SK-N-SH (cell line): ENCODE measurements around the gene EEF2. TPM values are rescaled to one million over a fixed set of nuclear protein-coding genes. Genes with fewer than 3 reads are reported as not detected.

Experiments used
- CTCF ChIA-PET: fragments of 300-600, 350-600 bp; formaldehyde crosslinking; extraction: SDS; loops from one replicate; lab custom pipeline; 2021; lab: Yijun Ruan, JAX
- POLR2A ChIA-PET: fragments of 350-600 bp; sonication (Branson Sonifier 250); formaldehyde crosslinking; extraction: SDS; loops from one replicate; lab custom pipeline; 2020; ENCODE audit warnings: antibody characterized with exemption, inconsistent platforms; lab: Yijun Ruan, JAX
- DNase-seq: peaks from one replicate; pipeline ENCODE4 v3.0.0; 2012
- H2AFZ ChIP-seq: fragments of 200-600 bp; sonication (generic); 2 replicates; pipeline ENCODE4 v1.8.1; 2016; ENCODE audit warnings: antibody characterized with exemption, mild to moderate bottlenecking, low read depth
- H3F3A ChIP-seq: fragments of 200-600 bp; sonication (generic); replicated peaks from 2 replicates; pipeline ENCODE3; 2016; ENCODE audit warnings: antibody characterized with exemption, mild to moderate bottlenecking; ENCODE audit not compliant: insufficient read depth
- H3K27ac ChIP-seq, 2 experiments: fragments of 200-500 bp in 1 of 2; fragments of 200-600 bp in 1 of 2; sonication (Bioruptor generic) in 1 of 2; sonication (generic), shearing (Covaris generic) in 1 of 2; 2 replicates each; pipeline versions ENCODE4 v1.5.1 to v1.6.1; 2014 to 2016; ENCODE audit warnings: low read depth in 2 of 2, inconsistent platforms in 1 of 2, low read length in 1 of 2, mild to moderate bottlenecking in 1 of 2, mixed read lengths in 1 of 2
- H3K27me3 ChIP-seq: fragments of 200-600 bp; sonication (generic), shearing (Covaris generic); 2 replicates; pipeline ENCODE4 v1.6.1; 2016; ENCODE audit warnings: mixed run types; ENCODE audit not compliant: insufficient read depth
- H3K36me3 ChIP-seq, 2 experiments: fragments of 200-500 bp in 1 of 2; fragments of 200-600 bp in 1 of 2; sonication (Bioruptor generic) in 1 of 2; sonication (generic) in 1 of 2; replicated peaks in 1 of 2; 2 replicates each; pipeline versions ENCODE3 to v1.5.1; 2014 to 2016; ENCODE audit warnings: low read length in 1 of 2, mild to moderate bottlenecking in 1 of 2; ENCODE audit not compliant: insufficient read depth in 2 of 2, control insufficient read depth in 1 of 2
- H3K4me1 ChIP-seq, 2 experiments: fragments of 200-500 bp in 1 of 2; fragments of 200-600 bp in 1 of 2; sonication (Bioruptor generic) in 1 of 2; sonication (generic), shearing (Covaris generic) in 1 of 2; 2 replicates each; pipeline versions ENCODE4 v1.5.1 to v1.6.1; 2014 to 2016; ENCODE audit warnings: low read depth in 1 of 2, low read length in 1 of 2, mixed run types in 1 of 2; ENCODE audit not compliant: insufficient read depth in 2 of 2, control insufficient read depth in 1 of 2
- H3K4me2 ChIP-seq: fragments of 200-600 bp; sonication (generic), shearing (Covaris generic); 2 replicates; pipeline ENCODE4 v1.6.1; 2017; ENCODE audit warnings: mixed run types
- H3K4me3 ChIP-seq, 2 experiments: fragments of 200-500 bp in 1 of 2; fragments of 200-600 bp in 1 of 2; sonication (Bioruptor generic) in 1 of 2; sonication (generic), shearing (Covaris generic) in 1 of 2; 2 replicates each; pipeline versions ENCODE4 v1.5.1 to v1.8.1; 2014 to 2016; ENCODE audit warnings: low read depth in 2 of 2, inconsistent platforms in 1 of 2, low read length in 1 of 2, mild to moderate bottlenecking in 1 of 2, mixed read lengths in 1 of 2, moderate library complexity in 1 of 2
- H3K79me2 ChIP-seq: fragments of 200-600 bp; sonication (generic); 2 replicates; pipeline ENCODE4 v1.8.1; 2017; ENCODE audit warnings: mild to moderate bottlenecking; ENCODE audit not compliant: insufficient read depth
- H3K9ac ChIP-seq: fragments of 200-600 bp; sonication (generic); 2 replicates; pipeline ENCODE4 v1.6.1; 2017; ENCODE audit warnings: mixed run types
- H3K9me2 ChIP-seq: fragments of 200-600 bp; sonication (generic); 2 replicates; pipeline ENCODE4 v1.6.1; 2017; ENCODE audit warnings: mixed run types
- H3K9me3 ChIP-seq: fragments of 200-600 bp; sonication (generic); 2 replicates; pipeline ENCODE4 v1.6.1; 2017; ENCODE audit warnings: mixed run types, mild to moderate bottlenecking, moderate library complexity
- H4K20me1 ChIP-seq: fragments of 200-600 bp; sonication (generic); 2 replicates; pipeline ENCODE4 v1.6.1; 2017; ENCODE audit warnings: mild to moderate bottlenecking, mixed run types; ENCODE audit not compliant: insufficient read depth
- EZH2phosphoT487 ChIP-seq: fragments of 200-600 bp; sonication (generic); IDR thresholded peaks from 2 replicates; pipeline ENCODE4 v1.6.1; 2017; ENCODE audit warnings: low read depth, mixed run types, mild to moderate bottlenecking, antibody characterized with exemption, moderate library complexity, borderline replicate concordance
- FOSL2 ChIP-seq: IDR thresholded peaks from 2 replicates; pipeline ENCODE4 v1.4.0; 2012; ENCODE audit warnings: low read depth, mild to moderate bottlenecking, moderate library complexity, borderline replicate concordance
- FOXJ3 ChIP-seq: sonication (generic); formaldehyde crosslinking; IDR thresholded peaks from 2 replicates; pipeline ENCODE4 v1.5.1; 2020; ENCODE audit warnings: mild to moderate bottlenecking, missing genetic modification reagents
- MEF2A ChIP-seq: IDR thresholded peaks from 2 replicates; pipeline ENCODE4 v1.4.0; 2012; ENCODE audit warnings: low read depth, borderline replicate concordance
- NFIC ChIP-seq: IDR thresholded peaks from 2 replicates; pipeline ENCODE4 v1.4.0; 2012; ENCODE audit warnings: borderline replicate concordance
- RCOR1 ChIP-seq: fragments of 150-350 bp; IDR thresholded peaks from 2 replicates; pipeline ENCODE4 v1.6.1; 2017; ENCODE audit warnings: antibody characterized with exemption, low read length
- RFX5 ChIP-seq: IDR thresholded peaks from 2 replicates; pipeline ENCODE4 v1.6.1; 2012; ENCODE audit warnings: mild to moderate bottlenecking, improper control_type of control experiment, low read length
- SIN3A ChIP-seq: IDR thresholded peaks from 2 replicates; pipeline ENCODE4 v1.6.1; 2012; ENCODE audit warnings: low read depth, mild to moderate bottlenecking, low read length, moderate library complexity, borderline replicate concordance
- TCF12 ChIP-seq: IDR thresholded peaks from 2 replicates; pipeline ENCODE4 v1.4.0; 2012
- TEAD4 ChIP-seq: IDR thresholded peaks from 2 replicates; pipeline ENCODE4 v1.4.0; 2012; ENCODE audit warnings: mild to moderate bottlenecking, borderline replicate concordance; ENCODE audit not compliant: insufficient read depth
- YY1 ChIP-seq: IDR thresholded peaks from 2 replicates; pipeline ENCODE4 v1.4.0; 2012; ENCODE audit warnings: low read depth, mild to moderate bottlenecking
- WGBS: methylation state at CpG from one replicate; pipeline ENCODE4 v1.1.6; 2017; ENCODE audit warnings: low lambda C conversion rate; 5-methylcytosine and 5-hydroxymethylcytosine counted together
- polyA plus RNA-seq, 3 experiments: library from polyadenylated mRNA; depleted of rRNA; stranded (reverse); fragments of >200 nt; gene quantifications; 2 replicates each; pipeline ENCODE4 v1.2.3, GENCODE V29; 2012
- TF ChIP-seq, protein P1 (sequence below): IDR thresholded peaks from 2 replicates; pipeline ENCODE4 v1.4.0; 2012; ENCODE audit warnings: low read depth
- TF ChIP-seq, protein P2 (sequence below): fragments of 150-350 bp; IDR thresholded peaks from 2 replicates; pipeline ENCODE4 v1.6.1; 2017; ENCODE audit warnings: antibody characterized with exemption, low read length, low read depth, borderline replicate concordance
- TF ChIP-seq, protein P3 (sequence below): IDR thresholded peaks from 2 replicates; pipeline ENCODE4 v1.4.0; 2012; ENCODE audit warnings: low read depth, borderline replicate concordance
- TF ChIP-seq, protein P4 (sequence below): fragments of 200-600 bp; sonication (generic); IDR thresholded peaks from 2 replicates; pipeline ENCODE4 v1.6.1; 2017; ENCODE audit warnings: antibody characterized with exemption, mild to moderate bottlenecking, moderate library complexity

The EEF2 gene
- polyA plus RNA-seq, 1 of the 3 experiments (the other 2 are of a cell fraction) = 1,553 TPM

DNA sequence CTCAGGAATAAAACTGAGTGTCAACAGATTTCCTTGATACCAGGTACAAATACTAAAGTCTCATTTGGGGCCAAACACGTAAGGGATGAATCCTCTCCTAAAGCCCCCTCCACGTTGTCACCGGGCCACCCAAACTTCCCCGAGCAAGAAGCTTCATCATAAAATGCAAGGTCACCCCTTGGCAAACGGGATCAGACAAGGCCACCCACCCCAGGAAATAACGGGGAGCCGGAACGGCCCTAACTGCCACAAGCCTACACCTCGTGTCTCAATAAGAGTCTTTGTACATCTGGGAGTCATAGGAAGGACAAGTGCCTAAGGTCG lies 717 bp downstream of the EEF2 start:
- Histone ChIP-seq H3F3A (peaks cover 48% of the 10 kb centered on the region), H3K4me1 (peaks cover 15 to 37% of the 10 kb centered on the region in 2 experiments), H3K27ac (peak overlapping the region; percentile 90 to 91), H3K36me3 (peaks cover 49 to 51% of the 10 kb centered on the region in 2 experiments), H3K9ac (peak overlapping the region; percentile 91), H3K9me3 (no peaks in the 10 kb centered on the region), H3K27me3 (no peaks in the 10 kb centered on the region), H3K4me2 (peak overlapping the region; percentile 89), H4K20me1 (peaks cover 56% of the 10 kb centered on the region), H3K79me2 (peaks cover 57% of the 10 kb centered on the region), H2AFZ (no peak overlapping the region), H3K4me3 (peak overlapping the region; percentile 91 to 99), H3K9me2 (no peaks in the 10 kb centered on the region)
- POLR2A ChIA-PET = interaction anchor here (1.2 to 6.8 kb wide), 7 partner anchors 9 to 117 kb away, joined by 3 to 60 read pairs (median 7); partner anchors contain the start of genes ATCAY, DAPK3, PIAS4 and ZBTB7A
- WGBS = 1% methylated on average over 10 of the region's 10 CpGs
- CTCF ChIA-PET = interaction anchor here (1.3 to 1.6 kb wide), 2 partner anchors 9 to 15 kb away, joined by 3 to 5 read pairs; no protein-coding TSS in a partner anchor
- no peak for DNase-seq
- TF ChIP-seq, protein P1, sequence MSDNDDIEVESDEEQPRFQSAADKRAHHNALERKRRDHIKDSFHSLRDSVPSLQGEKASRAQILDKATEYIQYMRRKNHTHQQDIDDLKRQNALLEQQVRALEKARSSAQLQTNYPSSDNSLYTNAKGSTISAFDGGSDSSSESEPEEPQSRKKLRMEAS = no peak
- TF ChIP-seq SIN3A (no peak), NFIC (no peak), TEAD4 (no peak), YY1 (no peak), RFX5 (no peak), MEF2A (no peak), FOSL2 (no peak), FOXJ3 (CRISPR knock-in tag) (no peak), RCOR1 (no peak), EZH2phosphoT487 (no peak), TCF12 (no peak)
- TF ChIP-seq, protein P2, sequence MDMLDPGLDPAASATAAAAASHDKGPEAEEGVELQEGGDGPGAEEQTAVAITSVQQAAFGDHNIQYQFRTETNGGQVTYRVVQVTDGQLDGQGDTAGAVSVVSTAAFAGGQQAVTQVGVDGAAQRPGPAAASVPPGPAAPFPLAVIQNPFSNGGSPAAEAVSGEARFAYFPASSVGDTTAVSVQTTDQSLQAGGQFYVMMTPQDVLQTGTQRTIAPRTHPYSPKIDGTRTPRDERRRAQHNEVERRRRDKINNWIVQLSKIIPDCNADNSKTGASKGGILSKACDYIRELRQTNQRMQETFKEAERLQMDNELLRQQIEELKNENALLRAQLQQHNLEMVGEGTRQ = no peak
- TF ChIP-seq, protein P3, sequence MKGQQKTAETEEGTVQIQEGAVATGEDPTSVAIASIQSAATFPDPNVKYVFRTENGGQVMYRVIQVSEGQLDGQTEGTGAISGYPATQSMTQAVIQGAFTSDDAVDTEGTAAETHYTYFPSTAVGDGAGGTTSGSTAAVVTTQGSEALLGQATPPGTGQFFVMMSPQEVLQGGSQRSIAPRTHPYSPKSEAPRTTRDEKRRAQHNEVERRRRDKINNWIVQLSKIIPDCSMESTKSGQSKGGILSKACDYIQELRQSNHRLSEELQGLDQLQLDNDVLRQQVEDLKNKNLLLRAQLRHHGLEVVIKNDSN = no peak
- TF ChIP-seq, protein P4, sequence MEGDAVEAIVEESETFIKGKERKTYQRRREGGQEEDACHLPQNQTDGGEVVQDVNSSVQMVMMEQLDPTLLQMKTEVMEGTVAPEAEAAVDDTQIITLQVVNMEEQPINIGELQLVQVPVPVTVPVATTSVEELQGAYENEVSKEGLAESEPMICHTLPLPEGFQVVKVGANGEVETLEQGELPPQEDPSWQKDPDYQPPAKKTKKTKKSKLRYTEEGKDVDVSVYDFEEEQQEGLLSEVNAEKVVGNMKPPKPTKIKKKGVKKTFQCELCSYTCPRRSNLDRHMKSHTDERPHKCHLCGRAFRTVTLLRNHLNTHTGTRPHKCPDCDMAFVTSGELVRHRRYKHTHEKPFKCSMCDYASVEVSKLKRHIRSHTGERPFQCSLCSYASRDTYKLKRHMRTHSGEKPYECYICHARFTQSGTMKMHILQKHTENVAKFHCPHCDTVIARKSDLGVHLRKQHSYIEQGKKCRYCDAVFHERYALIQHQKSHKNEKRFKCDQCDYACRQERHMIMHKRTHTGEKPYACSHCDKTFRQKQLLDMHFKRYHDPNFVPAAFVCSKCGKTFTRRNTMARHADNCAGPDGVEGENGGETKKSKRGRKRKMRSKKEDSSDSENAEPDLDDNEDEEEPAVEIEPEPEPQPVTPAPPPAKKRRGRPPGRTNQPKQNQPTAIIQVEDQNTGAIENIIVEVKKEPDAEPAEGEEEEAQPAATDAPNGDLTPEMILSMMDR = no peak
